HL-60 (cell line): ENCODE measurements around the gene NEUROD6.

Experiments used
- DNase-seq, 2 experiments: peaks; one replicate each; pipeline ENCODE4 v3.0.0-alpha.2; 2010 to 2020; ENCODE audit warnings: low read depth in 1 of 2, low spot score in 1 of 2
- H3K27ac ChIP-seq: fragments of 250-450 bp; sonication (Bioruptor Pico); replicated peaks from 2 replicates; pipeline ENCODE4 v1.5.1; 2020; ENCODE audit warnings: mild to moderate bottlenecking, moderate library complexity
- H3K27me3 ChIP-seq: fragments of 250-450 bp; sonication (Bioruptor Pico); 2 replicates; pipeline ENCODE4 v1.5.1; 2021; ENCODE audit warnings: mild to moderate bottlenecking, moderate library complexity; ENCODE audit not compliant: insufficient read depth, poor library complexity, severe bottlenecking
- H3K4me3 ChIP-seq: replicated peaks from 2 replicates; pipeline ENCODE4 v1.5.1; 2011; ENCODE audit warnings: mild to moderate bottlenecking, control low read depth, low read length; ENCODE audit not compliant: insufficient read depth
- GABPA ChIP-seq: IDR thresholded peaks from 2 replicates; pipeline ENCODE4 v1.6.1; 2012; ENCODE audit warnings: low read depth
- POLR2AphosphoS5 ChIP-seq: IDR thresholded peaks from 2 replicates; pipeline ENCODE4 v1.6.1; 2012; ENCODE audit warnings: low read depth
- SPI1 ChIP-seq: IDR thresholded peaks from 2 replicates; pipeline ENCODE4 v1.6.1; 2012; ENCODE audit warnings: low read depth, mild to moderate bottlenecking, borderline replicate concordance
- TF ChIP-seq, protein P1 (sequence below): IDR thresholded peaks from one replicate; pipeline ENCODE4 v1.5.1; 2011; ENCODE audit warnings: low read length, control low read depth, inconsistent platforms; ENCODE audit not compliant: insufficient read depth
- TF ChIP-seq, protein P2 (sequence below): IDR thresholded peaks from 2 replicates; pipeline ENCODE4 v1.6.1; 2012; ENCODE audit warnings: low read depth; ENCODE audit not compliant: insufficient replicate concordance

NEUROD6 gene

GRCh38 chr7:31308652-31309051 is 31.9 kb downstream of the NEUROD6 start:
- Histone ChIP-seq H3K27ac (no peak overlapping the region), H3K4me3 (no peak overlapping the region), H3K27me3 (peaks cover 5% of the 10 kb centered on the region)
- TF ChIP-seq GABPA (no peak), POLR2AphosphoS5 (no peak), SPI1 (no peak)
- TF ChIP-seq, protein P1, sequence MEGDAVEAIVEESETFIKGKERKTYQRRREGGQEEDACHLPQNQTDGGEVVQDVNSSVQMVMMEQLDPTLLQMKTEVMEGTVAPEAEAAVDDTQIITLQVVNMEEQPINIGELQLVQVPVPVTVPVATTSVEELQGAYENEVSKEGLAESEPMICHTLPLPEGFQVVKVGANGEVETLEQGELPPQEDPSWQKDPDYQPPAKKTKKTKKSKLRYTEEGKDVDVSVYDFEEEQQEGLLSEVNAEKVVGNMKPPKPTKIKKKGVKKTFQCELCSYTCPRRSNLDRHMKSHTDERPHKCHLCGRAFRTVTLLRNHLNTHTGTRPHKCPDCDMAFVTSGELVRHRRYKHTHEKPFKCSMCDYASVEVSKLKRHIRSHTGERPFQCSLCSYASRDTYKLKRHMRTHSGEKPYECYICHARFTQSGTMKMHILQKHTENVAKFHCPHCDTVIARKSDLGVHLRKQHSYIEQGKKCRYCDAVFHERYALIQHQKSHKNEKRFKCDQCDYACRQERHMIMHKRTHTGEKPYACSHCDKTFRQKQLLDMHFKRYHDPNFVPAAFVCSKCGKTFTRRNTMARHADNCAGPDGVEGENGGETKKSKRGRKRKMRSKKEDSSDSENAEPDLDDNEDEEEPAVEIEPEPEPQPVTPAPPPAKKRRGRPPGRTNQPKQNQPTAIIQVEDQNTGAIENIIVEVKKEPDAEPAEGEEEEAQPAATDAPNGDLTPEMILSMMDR: no peak
- TF ChIP-seq, protein P2, sequence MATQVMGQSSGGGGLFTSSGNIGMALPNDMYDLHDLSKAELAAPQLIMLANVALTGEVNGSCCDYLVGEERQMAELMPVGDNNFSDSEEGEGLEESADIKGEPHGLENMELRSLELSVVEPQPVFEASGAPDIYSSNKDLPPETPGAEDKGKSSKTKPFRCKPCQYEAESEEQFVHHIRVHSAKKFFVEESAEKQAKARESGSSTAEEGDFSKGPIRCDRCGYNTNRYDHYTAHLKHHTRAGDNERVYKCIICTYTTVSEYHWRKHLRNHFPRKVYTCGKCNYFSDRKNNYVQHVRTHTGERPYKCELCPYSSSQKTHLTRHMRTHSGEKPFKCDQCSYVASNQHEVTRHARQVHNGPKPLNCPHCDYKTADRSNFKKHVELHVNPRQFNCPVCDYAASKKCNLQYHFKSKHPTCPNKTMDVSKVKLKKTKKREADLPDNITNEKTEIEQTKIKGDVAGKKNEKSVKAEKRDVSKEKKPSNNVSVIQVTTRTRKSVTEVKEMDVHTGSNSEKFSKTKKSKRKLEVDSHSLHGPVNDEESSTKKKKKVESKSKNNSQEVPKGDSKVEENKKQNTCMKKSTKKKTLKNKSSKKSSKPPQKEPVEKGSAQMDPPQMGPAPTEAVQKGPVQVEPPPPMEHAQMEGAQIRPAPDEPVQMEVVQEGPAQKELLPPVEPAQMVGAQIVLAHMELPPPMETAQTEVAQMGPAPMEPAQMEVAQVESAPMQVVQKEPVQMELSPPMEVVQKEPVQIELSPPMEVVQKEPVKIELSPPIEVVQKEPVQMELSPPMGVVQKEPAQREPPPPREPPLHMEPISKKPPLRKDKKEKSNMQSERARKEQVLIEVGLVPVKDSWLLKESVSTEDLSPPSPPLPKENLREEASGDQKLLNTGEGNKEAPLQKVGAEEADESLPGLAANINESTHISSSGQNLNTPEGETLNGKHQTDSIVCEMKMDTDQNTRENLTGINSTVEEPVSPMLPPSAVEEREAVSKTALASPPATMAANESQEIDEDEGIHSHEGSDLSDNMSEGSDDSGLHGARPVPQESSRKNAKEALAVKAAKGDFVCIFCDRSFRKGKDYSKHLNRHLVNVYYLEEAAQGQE: no peak
- no peak for DNase-seq

- Histone ChIP-seq H3K4me3 (no peak overlapping the region), H3K27me3 (peaks cover 8% of the 10 kb centered on the region), H3K27ac (no peak overlapping the region)
- DNase-seq: no peak
- no peak for TF ChIP-seq GABPA
- TF ChIP-seq, protein P1: no peak
These were observed 32.6 kb downstream of the NEUROD6 start for GRCh38 chr7:31307972-31308371.

DNA sequence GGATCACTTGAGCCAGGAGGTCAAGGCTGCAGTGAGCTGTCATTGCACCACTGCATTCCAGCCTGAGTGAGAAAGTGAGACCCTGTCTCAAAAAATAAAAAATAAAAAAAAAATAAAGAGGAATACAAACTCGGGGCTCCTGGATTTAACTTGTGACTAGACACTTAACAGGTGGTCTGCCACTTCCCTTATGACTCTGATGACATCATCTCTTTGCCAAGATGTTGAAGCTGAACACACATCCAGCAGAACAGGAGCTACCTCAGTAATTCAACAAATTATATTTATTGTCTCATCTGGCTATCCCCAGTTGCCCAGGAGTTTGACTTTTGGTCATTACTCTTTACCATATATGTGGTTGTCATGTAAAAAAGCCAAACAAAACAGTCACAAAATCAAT is 35.3 kb downstream of the NEUROD6 start:
- TF ChIP-seq GABPA: no peak
- no peak for TF ChIP-seq POLR2AphosphoS5
- TF ChIP-seq SPI1: no peak
- TF ChIP-seq, protein P1: no peak
- TF ChIP-seq, protein P2: no peak
- no peak overlapping the region for H3K27ac ChIP-seq
- DNase-seq: no peak
- no peak overlapping the region for H3K4me3 ChIP-seq
- H3K27me3 ChIP-seq: peaks cover 8% of the 10 kb centered on the region

DNA sequence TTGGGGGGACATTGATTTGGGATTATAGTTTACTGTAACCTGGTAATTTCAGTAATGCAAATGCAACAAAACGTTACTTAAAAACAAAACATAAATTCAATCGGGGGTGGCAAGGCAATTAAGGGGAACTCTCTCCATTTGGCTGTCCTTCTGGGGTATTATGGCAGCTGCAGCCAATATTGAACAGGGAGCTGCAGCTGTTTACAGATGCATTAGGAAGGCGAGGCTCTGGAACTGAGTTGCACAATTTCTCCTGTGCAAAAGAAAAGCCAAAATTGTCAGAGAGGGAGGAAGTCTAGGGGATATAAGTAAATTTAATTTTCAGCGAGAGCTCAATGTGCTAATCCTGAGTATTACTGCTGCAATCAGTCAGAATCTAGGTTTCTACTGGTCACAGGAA is 36.1 kb downstream of the NEUROD6 start:
- no peak for TF ChIP-seq POLR2AphosphoS5
- TF ChIP-seq, protein P1: no peak
- TF ChIP-seq GABPA: no peak
- no peak for TF ChIP-seq SPI1
- TF ChIP-seq, protein P2: no peak
- H3K27me3 ChIP-seq: peaks cover 6% of the 10 kb centered on the region
- H3K27ac ChIP-seq: no peak overlapping the region
- DNase-seq: no peak
- no peak overlapping the region for H3K4me3 ChIP-seq
